NOMO-1 treated with DMSO at 0.1 percent for 48 hours (cell line): ENCODE results near the gene NEK11.

Source experiments
- DNase-seq: peaks from one replicate; lab custom pipeline; 2025; ENCODE audit not compliant: unreplicated experiment; lab: John Stamatoyannopoulos, UW

The NEK11 gene

GRCh38 chr3:131026321-131027151, at the start of gene NEK11, which contains the start of gene ASTE1:
Gene NEK11 (plus strand): TSS chr3:131026877. CDS start chr3:131029709, 2,832 bp downstream.
Gene ASTE1 (minus strand): TSS chr3:131026825. CDS start chr3:131025306, 1,519 bp downstream.
- DNase-seq: peak; percentile 96

GRCh38 chr3:130979117-130979516, 47.6 kb upstream of the NEK11 start:
- DNase-seq: no peak

GRCh38 chr3:130981469-130981868, 45.2 kb upstream of the NEK11 start:
- DNase-seq: no peak

- DNase-seq: no peak
These were observed 36.4 kb upstream of the NEK11 start for GRCh38 chr3:130990282-130990681.

GRCh38 chr3:130991126-130991525, 35.6 kb upstream of the NEK11 start:
- no peak for DNase-seq

GRCh38 chr3:130992344-130992743, 34.3 kb upstream of the NEK11 start:
- no peak for DNase-seq

GRCh38 chr3:130997289-130997688, 29.4 kb upstream of the NEK11 start:
- DNase-seq: peak; percentile 77

- DNase-seq: no peak
These were observed 25.6 kb upstream of the NEK11 start for GRCh38 chr3:131001071-131001470.

- no peak for DNase-seq
These were observed 22.1 kb upstream of the NEK11 start for GRCh38 chr3:131004603-131005002.

GRCh38 chr3:131007256-131007655, 19.4 kb upstream of the NEK11 start:
- peak; percentile 17 for DNase-seq

- DNase-seq: peak; percentile 8
These were observed 18.9 kb upstream of the NEK11 start for GRCh38 chr3:131007782-131008181.

- no peak for DNase-seq
These were observed 18.4 kb upstream of the NEK11 start for GRCh38 chr3:131008326-131008725.

- DNase-seq: no peak
These were observed 17.0 kb upstream of the NEK11 start for GRCh38 chr3:131009698-131010097.

- no peak for DNase-seq
These were observed 7.7 kb upstream of the NEK11 start for GRCh38 chr3:131018970-131019369.

GRCh38 chr3:131020122-131020693, 6.5 kb upstream of the NEK11 start:
- peak; percentile 91 for DNase-seq

GRCh38 chr3:131025539-131025938, 1.1 kb upstream of the NEK11 start:
- no peak for DNase-seq

GRCh38 chr3:131028844-131029243, 2.2 kb downstream of the NEK11 start:
- no peak for DNase-seq

- DNase-seq: no peak
These were observed 5.0 kb downstream of the NEK11 start for GRCh38 chr3:131031660-131032059.

GRCh38 chr3:131033480-131034080, 6.9 kb downstream of the NEK11 start:
- DNase-seq: peak; percentile 56

- no peak for DNase-seq
These were observed 9.6 kb downstream of the NEK11 start for GRCh38 chr3:131036200-131036816.

- no peak for DNase-seq
These were observed 10.3 kb downstream of the NEK11 start for GRCh38 chr3:131036986-131037385.

GRCh38 chr3:131038326-131038725, 11.6 kb downstream of the NEK11 start:
- DNase-seq: no peak
